ENCODE data around the gene PCDHB16. TPM values are rescaled to one million over a fixed set of nuclear protein-coding genes. Genes with fewer than 3 reads are reported as not detected.
"Not testable (repeated sequence)": the region's sequence is repeated elsewhere in the genome, so short reads cannot be mapped to it uniquely, and the experiment has no call there.

Gene PCDHB16
- polyA plus RNA-seq, 1 donor from 2014 or later, result 2.8 TPM

- H3K9me2 ChIP-seq (ENCODE audit: insufficient read depth, low read length), result no peaks in the 10 kb centered on the region
- no peak within 1 kb of the TSS for H3K4me2 ChIP-seq (ENCODE audit: low read length)
- peaks cover 4% of the 10 kb centered on the region for H3K36me3 ChIP-seq (ENCODE audit: insufficient read depth, low read length)
- H3K27ac ChIP-seq (ENCODE audit: low read length), result no peak within 1 kb of the TSS
- peaks cover 12% of the 10 kb centered on the region for H3K9me3 ChIP-seq (ENCODE audit: low read length)
- no peaks in the 10 kb centered on the region for H3K27me3 ChIP-seq (ENCODE audit: insufficient read depth, low read depth, low read length)
- no peaks in the 10 kb centered on the region for H3K79me2 ChIP-seq (replicated peaks; ENCODE audit: insufficient read depth, low read length)
- H2AFZ ChIP-seq (ENCODE audit: low read depth, low read length), result no peak within 1 kb of the TSS
- no peak within 1 kb of the TSS for H3K9ac ChIP-seq (ENCODE audit: low read length)
- H3K4me3 ChIP-seq (ENCODE audit: low read length), result no peak within 1 kb of the TSS
- TF ChIP-seq SMC3 (conservative IDR thresholded peaks at IDR 0.05; ENCODE audit: poor library complexity), result no peak
- no peak for TF ChIP-seq REST (IDR thresholded peaks at IDR 0.05; ENCODE audit: borderline replicate concordance)
- no peak for TF ChIP-seq RAD21 (conservative IDR thresholded peaks at IDR 0.05)
- H4K20me1 ChIP-seq (ENCODE audit: insufficient read depth), result no peaks in the 10 kb centered on the region
- H3F3A ChIP-seq (ENCODE audit: insufficient read depth, low read length, poor library complexity, severe bottlenecking), result no peaks in the 10 kb centered on the region
Observed at GRCh38 chr5:141208478-141208877, 26.3 kb downstream of the PCDHB16 start, which contains the start of gene PCDHB12. PCDHB12 (plus strand) TSS chr5:141208719; CDS start chr5:141208908, 189 bp downstream.

GRCh38 chr5:141210281-141210680, 28.1 kb downstream of the PCDHB16 start:
- not testable (repeated sequence) for H3K9ac ChIP-seq (ENCODE audit: low read length); H3K36me3 ChIP-seq (ENCODE audit: insufficient read depth, low read length); H3K27ac ChIP-seq (ENCODE audit: low read length); H3K4me3 ChIP-seq (ENCODE audit: low read length); H2AFZ ChIP-seq (ENCODE audit: low read depth, low read length); H3K4me2 ChIP-seq (ENCODE audit: low read length); H3K79me2 ChIP-seq (replicated peaks; ENCODE audit: insufficient read depth, low read length); H3F3A ChIP-seq (ENCODE audit: insufficient read depth, low read length, poor library complexity, severe bottlenecking); H3K27me3 ChIP-seq (ENCODE audit: insufficient read depth, low read depth, low read length); H3K9me2 ChIP-seq (ENCODE audit: insufficient read depth, low read length); H4K20me1 ChIP-seq (ENCODE audit: insufficient read depth)
- H3K9me3 ChIP-seq (ENCODE audit: low read length), result peaks cover 12% of the 10 kb centered on the region

- H3K9ac ChIP-seq (ENCODE audit: low read length); H3K9me2 ChIP-seq (ENCODE audit: insufficient read depth, low read length); H3K4me2 ChIP-seq (ENCODE audit: low read length); H3K9me3 ChIP-seq (ENCODE audit: low read length); H3K4me3 ChIP-seq (ENCODE audit: low read length); H3F3A ChIP-seq (ENCODE audit: insufficient read depth, low read length, poor library complexity, severe bottlenecking); H3K27me3 ChIP-seq (ENCODE audit: insufficient read depth, low read depth, low read length); H3K79me2 ChIP-seq (replicated peaks; ENCODE audit: insufficient read depth, low read length); H3K36me3 ChIP-seq (ENCODE audit: insufficient read depth, low read length); H4K20me1 ChIP-seq (ENCODE audit: insufficient read depth); H2AFZ ChIP-seq (ENCODE audit: low read depth, low read length); H3K27ac ChIP-seq (ENCODE audit: low read length): not testable (repeated sequence)
Observed at GRCh38 chr5:141210849-141211248, 28.7 kb downstream of the PCDHB16 start.

- H3K27me3 ChIP-seq (ENCODE audit: insufficient read depth, low read depth, low read length); H4K20me1 ChIP-seq (ENCODE audit: insufficient read depth); H3K4me2 ChIP-seq (ENCODE audit: low read length); H3K9ac ChIP-seq (ENCODE audit: low read length); H2AFZ ChIP-seq (ENCODE audit: low read depth, low read length); H3K9me2 ChIP-seq (ENCODE audit: insufficient read depth, low read length); H3K27ac ChIP-seq (ENCODE audit: low read length); H3K36me3 ChIP-seq (ENCODE audit: insufficient read depth, low read length); H3K4me3 ChIP-seq (ENCODE audit: low read length); H3K79me2 ChIP-seq (replicated peaks; ENCODE audit: insufficient read depth, low read length); H3F3A ChIP-seq (ENCODE audit: insufficient read depth, low read length, poor library complexity, severe bottlenecking): not testable (repeated sequence)
- peaks cover 13% of the 10 kb centered on the region for H3K9me3 ChIP-seq (ENCODE audit: low read length)
Observed at GRCh38 chr5:141213656-141214339, 31.6 kb downstream of the PCDHB16 start, which contains the start of gene PCDHB13. PCDHB13 (plus strand) TSS chr5:141213919; CDS start chr5:141214124, 205 bp downstream.

GRCh38 chr5:141214583-141214982, 32.4 kb downstream of the PCDHB16 start:
- not testable (repeated sequence) for H3K79me2 ChIP-seq (replicated peaks; ENCODE audit: insufficient read depth, low read length); H3K4me3 ChIP-seq (ENCODE audit: low read length); H3K27me3 ChIP-seq (ENCODE audit: insufficient read depth, low read depth, low read length); H3K4me2 ChIP-seq (ENCODE audit: low read length); H2AFZ ChIP-seq (ENCODE audit: low read depth, low read length); H3K27ac ChIP-seq (ENCODE audit: low read length); H3F3A ChIP-seq (ENCODE audit: insufficient read depth, low read length, poor library complexity, severe bottlenecking); H3K9me2 ChIP-seq (ENCODE audit: insufficient read depth, low read length); H3K36me3 ChIP-seq (ENCODE audit: insufficient read depth, low read length); H3K9ac ChIP-seq (ENCODE audit: low read length); H4K20me1 ChIP-seq (ENCODE audit: insufficient read depth)
- H3K9me3 ChIP-seq (ENCODE audit: low read length), result peaks cover 13% of the 10 kb centered on the region

GRCh38 chr5:141215504-141215903, 33.3 kb downstream of the PCDHB16 start:
- not testable (repeated sequence) for H3K4me2 ChIP-seq (ENCODE audit: low read length); H2AFZ ChIP-seq (ENCODE audit: low read depth, low read length); H3K9me2 ChIP-seq (ENCODE audit: insufficient read depth, low read length); H4K20me1 ChIP-seq (ENCODE audit: insufficient read depth); H3K27ac ChIP-seq (ENCODE audit: low read length); H3K9ac ChIP-seq (ENCODE audit: low read length); H3K36me3 ChIP-seq (ENCODE audit: insufficient read depth, low read length); H3K27me3 ChIP-seq (ENCODE audit: insufficient read depth, low read depth, low read length); H3K4me3 ChIP-seq (ENCODE audit: low read length); H3F3A ChIP-seq (ENCODE audit: insufficient read depth, low read length, poor library complexity, severe bottlenecking); H3K79me2 ChIP-seq (replicated peaks; ENCODE audit: insufficient read depth, low read length)
- H3K9me3 ChIP-seq (ENCODE audit: low read length), result peaks cover 13% of the 10 kb centered on the region

Data from neural cell (in vitro differentiated cells).